K562 (cell line): Measurements from ENCODE around the gene LAPTM5.

Experiments
- CTCF ChIP-seq, 3 experiments: IDR thresholded peaks in 2 of 3; conservative IDR thresholded peaks in 1 of 3; 2 replicates each; pipeline ENCODE4 v1.5.1; 2011 to 2012; ENCODE audit warnings: low read length in 3 of 3, mild to moderate bottlenecking in 3 of 3, control low read depth in 2 of 3, improper control_type of control experiment in 1 of 3, inconsistent platforms in 1 of 3, low read depth in 1 of 3, mixed read lengths in 1 of 3, moderate library complexity in 1 of 3; ENCODE audit not compliant: insufficient read depth in 2 of 3
- GABPA ChIP-seq: fragments of 200-800 bp; sonication (Bioruptor generic); conservative IDR thresholded peaks from 2 replicates; pipeline ENCODE4 v1.6.1; 2016; ENCODE audit warnings: low read depth, missing genetic modification characterization, missing compliant biosample characterization
- HIVEP1 ChIP-seq: fragments of 250-450 bp; sonication (Bioruptor Pico); IDR thresholded peaks from 2 replicates; pipeline ENCODE4 v1.4.0; 2020; ENCODE audit warnings: mild to moderate bottlenecking
- POLR2AphosphoS5 ChIP-seq: IDR thresholded peaks from 2 replicates; pipeline ENCODE4 v1.6.1; 2011; ENCODE audit warnings: mild to moderate bottlenecking, low read depth, low read length, moderate library complexity; ENCODE audit not compliant: control insufficient read depth, insufficient read depth
- RAD51 ChIP-seq: fragments of 450-650 bp; IDR thresholded peaks from 2 replicates; pipeline ENCODE4 v1.7.1; 2016; ENCODE audit warnings: low read depth, mild to moderate bottlenecking, borderline replicate concordance
- ZC3H4 ChIP-seq: sonication (generic); formaldehyde crosslinking; IDR thresholded peaks from 2 replicates; pipeline ENCODE4 v1.9.0; 2021; ENCODE audit warnings: missing genetic modification reagents, borderline replicate concordance

GRCh38 chr1:30695439-30695841, 62.1 kb downstream of the LAPTM5 start:
- TF ChIP-seq POLR2AphosphoS5 (no peak), HIVEP1 (CRISPR knock-in tag) (no peak), RAD51 (no peak), CTCF (IDR thresholded peaks at IDR 0.05 in 2 of 3, conservative IDR thresholded peaks at IDR 0.05 in 1 of 3; ENCODE audit: insufficient read depth in 2 of 3, low read depth in 1 of 3, low read length in 3 of 3) (no peak), GABPA (tag) (no peak), ZC3H4 (CRISPR knock-in tag) (no peak)
